ENCODE measurements around the gene TMEM270. TPM values are rescaled to one million over a fixed set of nuclear protein-coding genes. Genes with fewer than 3 reads are reported as not detected.

Gene TMEM270
- total and polyA plus RNA-seq, 2 donors (not counting 1 experiment from before 2014, with no cell fraction given): not detected

DNA sequence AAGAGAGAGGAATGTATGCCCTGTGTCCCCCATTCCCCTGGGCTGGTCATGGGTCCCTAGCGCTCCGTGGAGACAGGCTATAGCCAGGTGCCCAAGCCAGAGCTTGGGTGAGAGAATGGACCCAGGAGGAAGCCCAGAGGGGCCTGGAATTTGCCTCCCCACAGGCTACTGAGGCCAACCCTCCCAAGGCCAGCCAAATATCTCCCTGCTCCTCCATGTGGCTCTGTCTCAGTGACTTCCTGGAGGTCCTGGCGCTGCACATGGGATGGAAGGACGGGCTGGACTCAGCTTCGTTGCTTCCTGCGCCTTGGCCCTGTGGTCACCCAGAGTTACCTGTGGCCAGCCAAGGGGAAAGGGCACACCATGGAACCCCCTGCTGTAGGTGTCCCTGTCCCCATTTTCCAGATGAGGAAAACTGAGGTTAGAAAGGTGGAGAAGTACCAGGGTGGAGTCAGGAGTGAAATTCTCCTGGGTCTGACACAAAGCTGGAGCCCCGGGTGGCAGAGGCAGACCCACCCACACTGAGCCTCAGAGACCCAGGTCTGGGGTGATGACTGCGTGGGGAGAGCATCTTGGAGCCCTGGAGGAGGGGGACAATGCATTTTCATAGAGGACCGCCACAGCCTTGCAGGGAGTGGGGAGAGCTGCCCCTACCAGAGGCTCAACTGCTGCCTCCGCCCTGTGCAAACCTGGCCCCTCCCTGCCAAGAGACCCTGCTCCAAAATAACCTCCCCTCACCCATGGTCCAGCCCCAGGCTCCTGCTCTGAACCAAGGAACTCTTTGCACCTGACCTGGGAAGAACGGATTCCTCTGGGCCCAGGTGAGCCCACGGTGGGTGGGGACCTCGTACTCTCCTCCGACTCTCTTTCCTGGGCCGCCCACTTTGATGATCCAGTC lies 42.6 kb downstream of the TMEM270 start:
- Histone ChIP-seq H3K27ac (ENCODE audit: low read length in 2 of 2) (no peak overlapping the region), H4K20me1 (ENCODE audit: control insufficient read depth, insufficient read depth, low read length, poor library complexity, severe bottlenecking) (no peaks in the 10 kb centered on the region), H3K4me2 (replicated peaks; ENCODE audit: low read depth, low read length, poor library complexity, severe bottlenecking) (no peak overlapping the region), H3K79me2 (ENCODE audit: control insufficient read depth, insufficient read depth, low read length) (no peaks in the 10 kb centered on the region), H3K4me1 (ENCODE audit: control insufficient read depth in 2 of 2, insufficient read depth in 2 of 2, low read length in 2 of 2) (no peaks in the 10 kb centered on the region), H3K4me3 (ENCODE audit: control extremely low read depth in 1 of 5, extremely low read depth in 1 of 5, insufficient read depth in 1 of 5, low read depth in 2 of 5, low read length in 4 of 5) (no peak overlapping the region), H3K9me3 (ENCODE audit: control extremely low read depth in 1 of 3, control insufficient read depth in 2 of 3, insufficient read depth in 1 of 3, low read length in 2 of 3) (no peaks in the 10 kb centered on the region), H3K27me3 (replicated peaks in 1 of 4; ENCODE audit: control extremely low read depth in 1 of 4, control insufficient read depth in 3 of 4, insufficient read depth in 4 of 4, low read length in 3 of 4) (no peaks in the 10 kb centered on the region), H3K36me3 (replicated peaks in 1 of 2; ENCODE audit: control extremely low read depth in 1 of 2, control insufficient read depth in 1 of 2, extremely low read depth in 1 of 2, insufficient read depth in 2 of 2, low read length in 1 of 2) (no peaks in the 10 kb centered on the region), H3K9ac (ENCODE audit: low read length) (no peak overlapping the region), H2AFZ (ENCODE audit: insufficient read depth, low read depth, low read length, poor library complexity, severe bottlenecking) (no peak overlapping the region)
- DNase-seq (no peak), ATAC-seq (ENCODE audit: low read depth) (no peak)
- WGBS (ENCODE audit: insufficient coverage): 91% methylated on average over 14 of the region's 15 CpGs
- H3K4me1 Mint-ChIP-seq: no peaks in the 10 kb centered on the region
- no peaks in the 10 kb centered on the region for H3K9me3 Mint-ChIP-seq (ENCODE audit: insufficient read depth)
- H3K27me3 Mint-ChIP-seq: peaks cover 3% of the 10 kb centered on the region
- intact Hi-C loops (cut with micrococcal nuclease): no loop called here
- no peak for TF ChIP-seq EZH2 (IDR thresholded peaks at IDR 0.05; ENCODE audit: borderline replicate concordance, insufficient read depth, low read depth, low read length, poor library complexity, severe bottlenecking)
- TF ChIP-seq, protein P1, sequence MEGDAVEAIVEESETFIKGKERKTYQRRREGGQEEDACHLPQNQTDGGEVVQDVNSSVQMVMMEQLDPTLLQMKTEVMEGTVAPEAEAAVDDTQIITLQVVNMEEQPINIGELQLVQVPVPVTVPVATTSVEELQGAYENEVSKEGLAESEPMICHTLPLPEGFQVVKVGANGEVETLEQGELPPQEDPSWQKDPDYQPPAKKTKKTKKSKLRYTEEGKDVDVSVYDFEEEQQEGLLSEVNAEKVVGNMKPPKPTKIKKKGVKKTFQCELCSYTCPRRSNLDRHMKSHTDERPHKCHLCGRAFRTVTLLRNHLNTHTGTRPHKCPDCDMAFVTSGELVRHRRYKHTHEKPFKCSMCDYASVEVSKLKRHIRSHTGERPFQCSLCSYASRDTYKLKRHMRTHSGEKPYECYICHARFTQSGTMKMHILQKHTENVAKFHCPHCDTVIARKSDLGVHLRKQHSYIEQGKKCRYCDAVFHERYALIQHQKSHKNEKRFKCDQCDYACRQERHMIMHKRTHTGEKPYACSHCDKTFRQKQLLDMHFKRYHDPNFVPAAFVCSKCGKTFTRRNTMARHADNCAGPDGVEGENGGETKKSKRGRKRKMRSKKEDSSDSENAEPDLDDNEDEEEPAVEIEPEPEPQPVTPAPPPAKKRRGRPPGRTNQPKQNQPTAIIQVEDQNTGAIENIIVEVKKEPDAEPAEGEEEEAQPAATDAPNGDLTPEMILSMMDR (IDR thresholded peaks at IDR 0.05): no peak
- H3K27ac Mint-ChIP-seq: no peak overlapping the region
- CTCF ChIA-PET: interaction anchor here (0.9 kb wide), 1 partner anchor 49 kb away, joined by 3 read pairs; no protein-coding TSS in a partner anchor
- POLR2A ChIA-PET: no interaction called here
- no peak overlapping the region for H3K4me3 Mint-ChIP-seq

All from B cell (primary cell).